Neural cell (in vitro differentiated cells): Measurements from ENCODE around the gene RNPEPL1. TPM values are rescaled to one million over a fixed set of nuclear protein-coding genes. Genes with fewer than 3 reads are reported as not detected.
"Not testable (repeated sequence)": the region's sequence is repeated elsewhere in the genome, so short reads cannot be mapped to it uniquely, and the experiment has no call there.

Experiments
- H2AFZ ChIP-seq: fragments of 200-600, 300-800 bp; sonication (generic), shearing (Covaris generic); 2 replicates; pipeline ENCODE4 v1.6.0; 2014; ENCODE audit warnings: low read depth, mild to moderate bottlenecking, antibody characterized with exemption, low read length, moderate library complexity
- H3F3A ChIP-seq: fragments of 200-600 bp; shearing (Covaris generic); 2 replicates; pipeline ENCODE4 v1.6.1; 2016; ENCODE audit warnings: mild to moderate bottlenecking, moderate library complexity, mixed read lengths, antibody characterized with exemption, low read length; ENCODE audit not compliant: insufficient read depth, poor library complexity, severe bottlenecking
- H3K27ac ChIP-seq: fragments of 200-600, 300-800 bp; sonication (generic), shearing (Covaris generic); 2 replicates; pipeline ENCODE4 v1.5.1; 2014; ENCODE audit warnings: mild to moderate bottlenecking, low read length, moderate library complexity
- H3K27me3 ChIP-seq: fragments of 300-800, 200-600 bp; sonication (generic), shearing (Covaris generic); 2 replicates; pipeline ENCODE4 v1.6.0; 2014; ENCODE audit warnings: mild to moderate bottlenecking, low read depth, low read length, moderate library complexity; ENCODE audit not compliant: insufficient read depth
- H3K36me3 ChIP-seq: fragments of 300-800, 200-600 bp; sonication (generic), shearing (Covaris generic); 2 replicates; pipeline ENCODE4 v1.5.1; 2014; ENCODE audit warnings: mild to moderate bottlenecking, antibody characterized with exemption, low read length, moderate library complexity; ENCODE audit not compliant: insufficient read depth
- H3K4me2 ChIP-seq: fragments of 300-800, 200-600 bp; sonication (generic), shearing (Covaris generic); 2 replicates; pipeline ENCODE4 v1.6.0; 2014; ENCODE audit warnings: mild to moderate bottlenecking, low read length
- H3K4me3 ChIP-seq: fragments of 300-800, 200-600 bp; sonication (generic), shearing (Covaris generic); 2 replicates; pipeline ENCODE4 v1.5.1; 2014; ENCODE audit warnings: mild to moderate bottlenecking, low read length, moderate library complexity
- H3K79me2 ChIP-seq: fragments of 200-600 bp; shearing (Covaris generic); replicated peaks from 2 replicates; pipeline ENCODE4 v1.6.0; 2014; ENCODE audit warnings: mild to moderate bottlenecking, low read length, moderate library complexity; ENCODE audit not compliant: insufficient read depth
- H3K9ac ChIP-seq: fragments of 300-800, 200-600 bp; sonication (generic), shearing (Covaris generic); 2 replicates; pipeline ENCODE4 v1.6.1; 2016; ENCODE audit warnings: mild to moderate bottlenecking, low read length, mixed read lengths
- H3K9me2 ChIP-seq: fragments of 200-600 bp; shearing (Covaris generic); 2 replicates; pipeline ENCODE4 v1.6.1; 2016; ENCODE audit warnings: mild to moderate bottlenecking, low read length, mixed read lengths; ENCODE audit not compliant: insufficient read depth
- H3K9me3 ChIP-seq: fragments of 200-600, 300-800 bp; sonication (generic), shearing (Covaris generic); 2 replicates; pipeline ENCODE4 v1.6.1; 2016; ENCODE audit warnings: mild to moderate bottlenecking, mixed run types, low read length, moderate library complexity, mixed read lengths
- H4K20me1 ChIP-seq: fragments of 200-600 bp; shearing (Covaris generic); 2 replicates; pipeline ENCODE4 v1.6.1; 2016; ENCODE audit warnings: mild to moderate bottlenecking, mixed run types; ENCODE audit not compliant: insufficient read depth
- CTCF ChIP-seq: fragments of 450-650 bp; IDR thresholded peaks from 2 replicates; pipeline ENCODE4 v1.5.1; 2014; ENCODE audit warnings: antibody characterized with exemption, mild to moderate bottlenecking, moderate library complexity; ENCODE audit not compliant: poor library complexity, severe bottlenecking
- EP300 ChIP-seq: fragments of 450-650 bp; conservative IDR thresholded peaks from 2 replicates; pipeline ENCODE4 v1.6.1; 2014; ENCODE audit warnings: antibody characterized with exemption, mild to moderate bottlenecking, moderate library complexity; ENCODE audit not compliant: poor library complexity, severe bottlenecking
- EZH2 ChIP-seq: fragments of 200-600, 300-800 bp; shearing (Covaris generic), sonication (generic); IDR thresholded peaks from 2 replicates; pipeline ENCODE4 v1.6.1; 2014; ENCODE audit warnings: antibody characterized with exemption, low read length, borderline replicate concordance, mild to moderate bottlenecking; ENCODE audit not compliant: insufficient read depth, poor library complexity, severe bottlenecking
- MXI1 ChIP-seq: fragments of 450-650 bp; conservative IDR thresholded peaks from 2 replicates; pipeline ENCODE4 v1.6.1; 2014; ENCODE audit warnings: antibody characterized with exemption, mild to moderate bottlenecking; ENCODE audit not compliant: poor library complexity, severe bottlenecking
- POLR2AphosphoS5 ChIP-seq: IDR thresholded peaks from 2 replicates; pipeline ENCODE4 v1.6.1; 2012
- RAD21 ChIP-seq: fragments of 450-650 bp; conservative IDR thresholded peaks from 2 replicates; pipeline ENCODE4 v1.6.1; 2014; ENCODE audit warnings: antibody characterized with exemption, mild to moderate bottlenecking, moderate library complexity
- REST ChIP-seq: IDR thresholded peaks from 2 replicates; pipeline ENCODE4 v1.6.1; 2012; ENCODE audit warnings: borderline replicate concordance
- SMC3 ChIP-seq: fragments of 450-650 bp; conservative IDR thresholded peaks from 2 replicates; pipeline ENCODE4 v1.6.1; 2014; ENCODE audit warnings: antibody characterized with exemption, mild to moderate bottlenecking, moderate library complexity; ENCODE audit not compliant: poor library complexity
- TAF1 ChIP-seq: IDR thresholded peaks from 2 replicates; pipeline ENCODE4 v1.6.1; 2012; ENCODE audit warnings: low read depth
- polyA plus RNA-seq: library from polyadenylated mRNA; depleted of rRNA; stranded (reverse); fragments of >200 nt; gene quantifications from 2 replicates; pipeline ENCODE4 v1.2.3, GENCODE V29; 2014

RNPEPL1 gene
- polyA plus RNA-seq, 1 donor from 2014 or later: 16.1 TPM

- no peaks in the 10 kb centered on the region for H3K79me2 ChIP-seq
- no peak overlapping the region for H2AFZ ChIP-seq
- H3F3A ChIP-seq: no peaks in the 10 kb centered on the region
- no peaks in the 10 kb centered on the region for H4K20me1 ChIP-seq
- H3K9me3 ChIP-seq: peaks cover 5% of the 10 kb centered on the region
- H3K4me2 ChIP-seq: no peak overlapping the region
- H3K36me3 ChIP-seq: peaks cover 2% of the 10 kb centered on the region
- H3K27ac ChIP-seq: no peak overlapping the region
- H3K27me3 ChIP-seq: peaks cover 11% of the 10 kb centered on the region
- no peak overlapping the region for H3K9ac ChIP-seq
- H3K9me2 ChIP-seq: no peaks in the 10 kb centered on the region
- TF ChIP-seq MXI1 (no peak), CTCF (no peak), TAF1 (no peak)
- H3K4me3 ChIP-seq: peak overlapping the region; percentile 34
Observed at GRCh38 chr2:240520130-240520973, 47.9 kb upstream of the RNPEPL1 start.

GRCh38 chr2:240520974-240521350 lies 47.3 kb upstream of the RNPEPL1 start:
- H4K20me1 ChIP-seq: no peaks in the 10 kb centered on the region
- no peak for TF ChIP-seq RAD21
- no peak for TF ChIP-seq TAF1
- TF ChIP-seq EZH2: no peak
- no peak for TF ChIP-seq MXI1
- TF ChIP-seq POLR2AphosphoS5: no peak
- no peak for TF ChIP-seq EP300
- TF ChIP-seq SMC3: no peak
- no peak for TF ChIP-seq CTCF
- TF ChIP-seq REST: no peak
- no peaks in the 10 kb centered on the region for H3K9me2 ChIP-seq
- H3K9ac ChIP-seq: no peak overlapping the region
- H3K27ac ChIP-seq: no peak overlapping the region
- H3K4me2 ChIP-seq: no peak overlapping the region
- peaks cover 4% of the 10 kb centered on the region for H3K36me3 ChIP-seq
- H3K4me3 ChIP-seq: no peak overlapping the region
- H3F3A ChIP-seq: no peaks in the 10 kb centered on the region
- H2AFZ ChIP-seq: no peak overlapping the region
- H3K27me3 ChIP-seq: peaks cover 11% of the 10 kb centered on the region
- H3K79me2 ChIP-seq: no peaks in the 10 kb centered on the region
- H3K9me3 ChIP-seq: peaks cover 11% of the 10 kb centered on the region

DNA sequence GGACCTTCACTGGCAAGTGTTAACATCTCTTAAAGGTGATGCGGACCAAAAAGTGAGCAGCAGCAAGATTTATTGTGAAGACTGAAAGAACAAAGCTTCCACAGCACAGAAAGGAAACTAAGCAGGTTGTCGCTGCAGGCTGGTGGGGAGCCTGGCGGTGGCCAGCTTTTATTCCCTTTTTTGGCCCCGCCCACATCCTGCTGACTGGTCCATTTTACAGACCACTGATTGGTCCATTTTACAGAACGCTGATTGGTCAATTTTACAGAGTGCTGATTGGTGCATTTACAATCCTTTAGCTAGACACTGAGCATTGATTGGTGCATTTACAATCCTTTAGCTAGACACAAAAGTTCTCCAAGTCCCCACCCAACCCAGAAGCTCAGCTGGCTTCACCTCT lies 46.4 kb upstream of the RNPEPL1 start:
- H2AFZ ChIP-seq, H3K36me3 ChIP-seq, H3K9me2 ChIP-seq, H3K4me2 ChIP-seq, H3K27ac ChIP-seq, H4K20me1 ChIP-seq, H3K9ac ChIP-seq, H3K79me2 ChIP-seq, H3F3A ChIP-seq, H3K4me3 ChIP-seq: not testable (repeated sequence)
- peaks cover 14% of the 10 kb centered on the region for H3K9me3 ChIP-seq
- H3K27me3 ChIP-seq: peaks cover 11% of the 10 kb centered on the region
